GM12878 (cell line): ENCODE results near the gene MCEE.

Experiments used
- BRCA1 ChIP-seq: IDR thresholded peaks from 2 replicates; pipeline ENCODE4 v1.6.1; 2011; ENCODE audit warnings: low read depth, low read length, improper control_type of control experiment
- EZH2 ChIP-seq: IDR thresholded peaks from 2 replicates; pipeline ENCODE4 v1.6.1; 2012; ENCODE audit warnings: low read depth, mild to moderate bottlenecking, control low read depth, inconsistent platforms, low read length, borderline replicate concordance; ENCODE audit not compliant: control insufficient read depth
- GABPA ChIP-seq: IDR thresholded peaks from 2 replicates; pipeline ENCODE4 v1.6.1; 2014; ENCODE audit warnings: antibody characterized with exemption, low read depth, mild to moderate bottlenecking, inconsistent platforms
- NR2C1 ChIP-seq: fragments of 450-650 bp; IDR thresholded peaks from 2 replicates; pipeline ENCODE4 v1.6.1; 2017; ENCODE audit warnings: antibody characterized with exemption, mild to moderate bottlenecking, moderate library complexity
- NRF1 ChIP-seq: conservative IDR thresholded peaks from 2 replicates; pipeline ENCODE4 v1.6.1; 2011; ENCODE audit warnings: mild to moderate bottlenecking, low read depth, low read length, improper control_type of control experiment
- RAD21 ChIP-seq: IDR thresholded peaks from 2 replicates; pipeline ENCODE4 v1.6.1; 2011; ENCODE audit warnings: mild to moderate bottlenecking, low read depth, low read length, moderate library complexity; ENCODE audit not compliant: insufficient read depth
- RCOR1 ChIP-seq: conservative IDR thresholded peaks from 2 replicates; pipeline ENCODE4 v1.6.1; 2012; ENCODE audit warnings: low read depth, low read length, improper control_type of control experiment
- SIN3A ChIP-seq: IDR thresholded peaks from 2 replicates; pipeline ENCODE4 v1.6.1; 2012; ENCODE audit warnings: low read depth, low read length, improper control_type of control experiment
- SIX5 ChIP-seq: IDR thresholded peaks from 2 replicates; pipeline ENCODE4 v1.6.1; 2011; ENCODE audit warnings: mild to moderate bottlenecking, low read depth, low read length, moderate library complexity; ENCODE audit not compliant: severe bottlenecking
- SRF ChIP-seq, 2 experiments: IDR thresholded peaks; 2 replicates each; pipeline ENCODE4 v1.6.1; 2011; ENCODE audit warnings: low read depth in 2 of 2, low read length in 2 of 2, mild to moderate bottlenecking in 1 of 2, moderate library complexity in 1 of 2
- TCF12 ChIP-seq: IDR thresholded peaks from 2 replicates; pipeline ENCODE4 v1.6.1; 2011; ENCODE audit warnings: low read depth, mild to moderate bottlenecking, low read length

DNA sequence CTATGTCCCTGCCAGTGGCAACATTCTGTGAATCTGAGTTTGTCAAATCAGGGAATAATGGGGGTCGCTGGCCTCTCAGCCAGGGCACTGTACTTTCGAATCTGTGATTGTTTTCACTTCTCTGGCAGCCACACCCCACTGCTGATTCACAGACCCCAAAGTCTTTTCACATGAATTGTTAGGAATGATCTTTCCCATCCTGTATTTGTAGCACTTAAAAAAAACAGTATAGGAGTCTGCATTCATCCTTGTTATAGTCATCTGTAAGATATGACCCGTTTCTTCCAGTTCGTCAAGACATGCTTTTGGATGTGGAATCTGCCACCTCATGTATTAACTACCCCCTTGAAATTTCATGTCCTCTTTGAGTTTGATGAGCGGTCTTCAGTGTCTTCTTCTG lies 60.7 kb downstream of the MCEE start:
- no peak for TF ChIP-seq SIN3A
- no peak for TF ChIP-seq EZH2
- no peak for TF ChIP-seq RCOR1
- TF ChIP-seq SIX5, result no peak
- TF ChIP-seq SRF (IDR thresholded peaks at IDR 0.05; ENCODE audit: low read depth in 2 of 2, low read length in 2 of 2), result no peak
- TF ChIP-seq TCF12, result no peak
- TF ChIP-seq BRCA1, result no peak
- no peak for TF ChIP-seq GABPA
- no peak for TF ChIP-seq NR2C1
- TF ChIP-seq NRF1, result no peak
- no peak for TF ChIP-seq RAD21
